AG09319 (cell line): ENCODE measurements around the gene DTWD2.

ENCODE experiments used
- DNase-seq: peaks from one replicate; pipeline ENCODE4 v3.0.0-alpha.2; 2010; ENCODE audit warnings: low read depth; ENCODE audit errors: extremely low read depth
- TF ChIP-seq, protein P1 (sequence below): IDR thresholded peaks from 2 replicates; pipeline ENCODE4 v1.5.1; 2011; ENCODE audit warnings: low read depth, mild to moderate bottlenecking, inconsistent platforms, low read length, moderate library complexity

Gene DTWD2, protein sequence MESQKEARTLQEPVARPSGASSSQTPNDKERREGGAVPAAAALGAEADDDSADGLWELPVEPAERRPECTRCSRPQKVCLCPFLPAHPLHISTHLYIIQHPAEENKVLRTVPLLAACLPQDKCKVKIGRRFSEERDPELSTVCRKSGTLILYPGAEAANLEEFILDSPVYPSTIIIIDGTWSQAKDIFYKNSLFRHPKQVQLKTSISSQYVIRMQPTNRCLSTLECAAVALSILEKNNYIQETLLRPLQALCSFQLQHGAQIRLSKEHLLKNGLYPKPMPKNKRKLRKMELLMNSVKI

DNA sequence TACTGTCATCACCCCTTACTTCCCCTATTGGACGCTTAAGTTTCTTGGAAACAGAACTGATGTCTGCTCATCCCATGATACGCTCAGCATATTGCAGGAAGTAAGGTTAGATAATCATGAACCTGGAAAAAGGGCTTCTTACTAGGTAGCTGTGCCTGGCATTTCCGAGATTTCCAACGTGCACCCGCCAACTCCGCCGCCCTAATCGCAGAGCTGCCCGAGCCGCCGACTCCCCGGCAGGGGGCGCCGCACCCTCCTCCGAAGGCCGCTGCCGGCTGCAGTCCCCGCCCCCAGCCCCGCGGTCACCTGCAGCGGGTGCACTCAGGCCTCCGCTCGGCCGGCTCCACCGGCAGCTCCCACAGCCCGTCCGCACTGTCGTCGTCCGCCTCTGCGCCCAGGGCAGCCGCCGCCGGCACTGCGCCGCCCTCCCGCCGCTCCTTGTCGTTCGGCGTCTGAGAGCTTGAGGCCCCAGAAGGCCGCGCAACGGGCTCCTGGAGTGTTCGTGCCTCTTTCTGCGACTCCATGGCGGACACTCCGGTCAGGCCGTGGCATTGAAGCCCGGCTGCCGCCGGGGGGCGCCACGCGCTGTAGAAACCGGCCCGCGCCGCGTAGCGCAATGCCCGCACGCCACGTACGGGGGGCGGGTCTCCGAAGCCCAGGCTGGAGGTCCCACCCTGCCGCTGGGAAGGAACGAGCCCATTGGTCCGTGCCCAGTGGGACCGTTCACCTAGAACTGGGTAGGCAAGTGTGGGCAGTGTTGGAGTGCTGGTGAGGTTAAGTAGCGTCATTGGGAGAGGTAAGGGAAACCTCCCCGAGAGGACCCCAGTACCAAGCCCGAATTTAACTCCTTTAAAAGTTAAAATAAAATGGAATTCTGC is at the start of gene DTWD2:
Gene DTWD2, minus strand, starts transcription at position 560 of the 878 bp plus-strand sequence. Its CDS starts 36 bp downstream, at position 524.
- TF ChIP-seq, protein P1, sequence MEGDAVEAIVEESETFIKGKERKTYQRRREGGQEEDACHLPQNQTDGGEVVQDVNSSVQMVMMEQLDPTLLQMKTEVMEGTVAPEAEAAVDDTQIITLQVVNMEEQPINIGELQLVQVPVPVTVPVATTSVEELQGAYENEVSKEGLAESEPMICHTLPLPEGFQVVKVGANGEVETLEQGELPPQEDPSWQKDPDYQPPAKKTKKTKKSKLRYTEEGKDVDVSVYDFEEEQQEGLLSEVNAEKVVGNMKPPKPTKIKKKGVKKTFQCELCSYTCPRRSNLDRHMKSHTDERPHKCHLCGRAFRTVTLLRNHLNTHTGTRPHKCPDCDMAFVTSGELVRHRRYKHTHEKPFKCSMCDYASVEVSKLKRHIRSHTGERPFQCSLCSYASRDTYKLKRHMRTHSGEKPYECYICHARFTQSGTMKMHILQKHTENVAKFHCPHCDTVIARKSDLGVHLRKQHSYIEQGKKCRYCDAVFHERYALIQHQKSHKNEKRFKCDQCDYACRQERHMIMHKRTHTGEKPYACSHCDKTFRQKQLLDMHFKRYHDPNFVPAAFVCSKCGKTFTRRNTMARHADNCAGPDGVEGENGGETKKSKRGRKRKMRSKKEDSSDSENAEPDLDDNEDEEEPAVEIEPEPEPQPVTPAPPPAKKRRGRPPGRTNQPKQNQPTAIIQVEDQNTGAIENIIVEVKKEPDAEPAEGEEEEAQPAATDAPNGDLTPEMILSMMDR = peak; percentile 85
- DNase-seq = peak; percentile 67

DNA sequence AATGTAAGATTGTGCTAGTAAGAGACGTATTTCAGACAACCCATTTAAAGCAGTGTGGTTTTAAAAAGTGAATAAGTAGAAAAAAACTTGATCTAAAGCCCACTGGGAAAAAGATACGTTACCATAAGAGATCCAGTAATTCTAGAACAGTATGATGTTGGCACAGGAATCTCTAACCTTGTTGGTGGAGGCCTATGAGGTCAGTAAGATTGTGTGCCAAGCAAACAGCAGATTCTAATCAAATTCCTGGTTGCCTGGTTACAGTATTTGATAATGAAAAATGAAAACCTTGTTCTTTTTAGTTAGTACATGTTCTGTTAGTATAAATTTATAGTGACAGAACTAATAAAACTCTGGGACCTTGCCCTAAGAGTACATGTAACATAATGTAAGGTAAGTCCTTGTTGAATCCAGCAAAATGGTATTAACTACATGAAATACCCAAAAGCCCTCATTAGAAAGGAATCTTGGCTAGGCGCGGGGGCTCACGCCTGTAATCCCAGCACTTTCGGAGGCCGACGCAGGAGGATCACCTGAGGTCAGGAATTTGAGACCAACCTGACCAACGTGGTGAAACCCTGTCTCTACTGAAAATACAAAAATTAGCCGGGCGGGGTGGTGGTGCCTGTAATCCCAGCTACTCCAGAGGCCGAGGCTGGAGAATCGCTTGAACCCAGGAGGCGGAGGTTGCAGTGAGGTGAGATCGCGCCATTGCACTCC is 49.3 kb upstream of the DTWD2 start:
- no peak for DNase-seq
- TF ChIP-seq, protein P1 = no peak

DNA sequence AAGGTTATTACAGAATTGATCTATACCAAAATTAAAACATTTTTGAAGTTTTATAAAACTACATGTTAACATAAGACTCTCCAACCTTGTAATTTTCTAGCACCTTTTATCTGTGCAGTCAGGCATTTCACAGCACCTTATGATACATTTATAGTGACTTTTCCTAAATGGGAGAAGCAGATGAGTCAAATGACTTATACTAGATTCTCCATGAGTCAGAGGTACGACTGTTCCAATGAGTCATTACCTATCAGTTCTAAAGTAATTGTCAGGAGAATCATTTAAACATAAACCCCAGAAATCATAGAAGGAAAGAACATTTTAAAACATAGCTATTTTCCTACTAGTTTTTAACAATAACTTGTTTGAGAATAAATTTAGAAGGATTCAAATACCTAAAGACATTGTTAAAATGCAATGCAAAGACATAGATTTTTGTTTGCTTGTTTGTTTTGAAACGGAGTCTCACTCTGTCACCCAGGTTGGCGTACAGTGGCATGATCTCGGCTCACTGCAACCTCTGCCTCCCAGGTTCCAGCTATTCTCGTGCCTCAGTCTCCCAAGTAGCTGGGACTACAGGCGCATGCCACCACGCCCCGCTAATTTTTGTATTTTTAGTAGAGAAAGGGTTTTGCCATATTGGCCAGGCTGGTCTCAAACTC is 47.9 kb upstream of the DTWD2 start:
- TF ChIP-seq, protein P1 = no peak
- DNase-seq = no peak

DNA sequence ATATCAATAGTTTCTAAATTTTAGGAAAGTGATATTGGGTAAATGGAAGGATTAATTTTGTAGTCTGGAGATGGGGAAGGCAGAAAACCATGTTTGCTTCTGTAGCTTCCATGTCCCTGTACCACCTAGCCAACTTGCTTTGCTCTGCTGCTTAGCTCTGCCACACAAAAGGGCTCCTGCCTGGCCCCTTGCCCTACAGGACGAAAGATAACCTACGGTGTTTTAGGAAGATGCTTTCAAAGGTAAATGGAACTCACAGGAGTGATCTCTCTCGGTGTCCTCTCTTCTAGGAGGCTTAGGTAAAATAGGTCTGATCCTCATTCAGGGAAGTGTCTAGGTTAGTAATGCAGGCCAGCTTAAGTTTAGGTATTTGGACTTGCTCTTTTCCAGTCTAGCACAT is 44.8 kb upstream of the DTWD2 start:
- TF ChIP-seq, protein P1 = no peak
- no peak for DNase-seq

DNA sequence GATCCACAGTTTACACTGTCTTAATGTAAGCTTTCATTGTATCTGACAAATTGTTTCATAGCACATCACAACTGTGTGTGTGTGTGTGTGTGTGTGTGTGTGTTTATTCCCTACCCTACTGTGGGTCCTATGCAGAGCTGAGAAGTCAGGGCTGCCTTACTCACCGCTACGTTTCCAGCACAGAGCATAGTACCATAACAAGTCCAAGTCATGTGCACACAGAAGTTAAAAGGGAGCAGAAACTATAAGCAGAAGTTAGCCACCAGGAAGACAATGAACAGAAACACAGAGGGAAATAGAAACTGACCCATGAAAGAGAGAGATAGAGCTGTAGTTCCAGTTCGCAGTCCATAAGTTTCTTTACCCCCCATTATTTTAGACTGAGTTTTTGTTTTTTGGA is 44.3 kb upstream of the DTWD2 start:
- no peak for DNase-seq
- TF ChIP-seq, protein P1 = no peak

DNA sequence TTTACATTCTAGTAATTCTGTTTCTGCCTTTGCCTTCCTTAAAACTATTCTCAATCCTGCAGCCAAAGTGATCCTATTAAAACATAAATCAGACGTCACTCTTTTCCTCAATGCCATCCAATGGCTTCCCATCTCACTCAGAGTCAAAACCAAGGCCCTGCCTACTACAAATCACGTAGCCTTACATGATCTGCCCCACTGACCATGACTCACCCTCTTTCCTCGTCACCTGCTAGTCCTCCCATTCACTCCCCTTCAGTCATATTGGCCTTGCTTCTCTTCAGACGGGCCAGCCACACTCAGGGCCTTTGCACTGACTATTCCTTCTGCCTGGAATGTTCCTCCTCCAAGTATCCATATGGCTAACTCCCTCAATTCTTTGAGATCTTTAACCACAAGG is 43.6 kb upstream of the DTWD2 start:
- TF ChIP-seq, protein P1 = no peak
- no peak for DNase-seq
